GM11168 (cell line): ENCODE measurements around the gene A3GALT2.

Experiments
- in situ Hi-C: fragments of 300-500 bp; cut with MboI; formaldehyde crosslinking; loops from one replicate; pipeline ENCODE4 v1.12.0; 2022; ENCODE audit warnings: low sequenced_read_pairs; ENCODE audit not compliant: unreplicated experiment

The A3GALT2 gene

DNA sequence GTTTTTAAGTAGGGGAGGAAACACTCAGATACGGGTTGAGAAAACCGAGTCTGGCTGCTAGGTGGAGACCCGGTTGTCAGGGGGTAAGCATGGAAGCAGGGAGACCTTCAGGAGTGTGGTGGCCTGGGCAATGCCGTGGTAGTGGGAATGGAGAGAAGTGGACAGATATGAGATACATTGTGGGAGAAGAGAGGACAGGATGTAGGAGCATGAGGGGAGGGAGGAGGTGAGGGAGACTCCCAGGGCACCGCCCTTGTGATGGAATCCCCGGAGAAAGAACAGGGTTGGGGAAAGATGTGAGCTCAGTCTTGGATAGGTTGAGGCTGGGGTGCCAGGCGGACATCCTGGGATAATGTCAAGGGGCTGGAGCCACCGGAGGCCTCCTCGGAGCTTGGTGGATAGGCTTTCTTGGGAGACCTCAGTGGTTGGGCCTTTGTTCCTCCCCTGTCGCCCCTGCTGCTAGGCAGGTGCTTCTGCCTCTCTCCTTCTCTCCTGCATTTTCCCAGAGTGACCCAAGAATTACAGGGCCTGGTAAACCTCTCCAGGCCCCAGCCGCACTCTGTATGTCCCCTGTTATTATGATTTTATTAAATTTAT is 43.3 kb downstream of the A3GALT2 start:
- in situ Hi-C loops, result loop anchor here (25.0 kb wide), 1 partner anchor 185 kb away; the partner anchor contains the start of gene ZSCAN20

DNA sequence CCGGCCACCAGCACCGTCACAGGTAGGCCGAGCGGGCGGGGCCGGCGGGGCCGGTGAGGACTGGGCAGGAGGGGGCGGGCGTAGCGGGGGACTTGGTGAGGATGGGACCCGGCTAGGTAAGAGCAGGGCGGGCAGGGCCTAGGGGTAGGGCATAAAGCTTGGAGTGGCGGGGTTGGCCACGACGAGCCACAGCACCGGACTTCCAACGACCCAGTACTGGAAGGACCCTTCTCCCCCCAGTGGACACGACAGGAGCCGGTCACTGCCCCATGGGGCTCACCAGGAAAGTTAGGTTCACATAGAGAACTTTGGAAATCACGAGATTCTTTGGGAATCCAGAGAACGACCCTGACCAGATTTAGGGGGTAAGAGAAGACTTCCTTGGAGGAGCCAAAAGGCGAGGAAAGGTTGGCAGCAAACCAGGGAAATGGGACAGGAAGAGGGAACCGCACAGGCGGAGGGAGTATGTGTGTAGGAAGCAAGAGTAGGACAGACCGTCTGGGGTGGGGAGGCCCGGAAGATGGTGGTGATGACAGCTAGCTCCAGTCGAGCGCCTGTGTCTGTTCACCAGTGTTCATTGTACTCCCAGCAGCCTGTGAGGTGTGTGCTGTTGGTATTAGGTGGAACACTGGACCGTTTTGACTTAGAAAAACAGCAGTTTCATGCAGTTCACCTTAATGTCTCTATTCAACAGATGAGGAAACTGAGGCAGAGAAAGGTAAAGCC is 44.2 kb downstream of the A3GALT2 start:
- in situ Hi-C loops, result loop anchor here (25.0 kb wide), 1 partner anchor 186 kb away; the partner anchor contains the start of gene ZSCAN20

DNA sequence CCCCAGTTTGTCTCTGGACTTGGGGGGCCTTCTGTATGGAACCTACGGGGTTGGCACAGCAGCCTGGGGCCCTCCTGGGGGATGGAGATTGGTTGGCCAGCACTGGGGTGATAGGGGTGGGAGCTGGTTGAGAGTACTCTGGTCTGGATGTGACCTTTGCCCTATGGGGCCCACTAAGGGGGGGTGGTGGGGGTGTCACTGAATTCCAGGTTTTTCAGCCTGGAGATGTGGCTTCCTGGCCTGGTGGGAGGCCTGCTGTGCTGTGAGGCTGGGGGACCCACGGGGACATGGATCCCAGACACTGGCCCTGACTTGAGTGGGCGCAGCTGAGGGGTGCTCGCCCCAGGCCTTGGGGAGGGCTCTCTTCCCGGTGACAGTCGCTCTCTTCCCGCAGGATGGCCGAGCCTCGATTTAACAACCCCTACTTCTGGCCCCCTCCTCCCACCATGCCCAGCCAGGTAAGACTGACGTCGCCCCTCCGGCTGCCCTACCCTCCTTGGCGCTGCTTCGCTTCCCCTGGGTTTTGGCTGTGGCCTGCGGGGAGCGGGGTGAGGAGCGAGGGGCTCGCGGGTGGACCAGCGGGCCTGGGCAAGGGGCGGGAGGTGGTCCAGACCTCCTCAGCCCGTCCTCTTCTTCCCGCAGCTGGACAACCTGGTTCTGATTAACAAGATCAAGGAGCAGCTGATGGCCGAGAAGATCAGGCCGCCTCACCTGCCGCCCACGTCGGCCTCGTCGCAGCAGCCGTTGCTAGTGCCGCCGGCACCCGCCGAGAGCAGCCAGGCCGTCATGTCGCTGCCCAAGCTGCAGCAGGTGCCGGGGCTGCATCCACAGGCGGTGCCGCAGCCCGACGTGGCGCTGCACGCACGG is 45.0 kb downstream of the A3GALT2 start:
- in situ Hi-C loops, result loop anchor here (25.0 kb wide), 1 partner anchor 186 kb away; the partner anchor contains the start of gene ZSCAN20

DNA sequence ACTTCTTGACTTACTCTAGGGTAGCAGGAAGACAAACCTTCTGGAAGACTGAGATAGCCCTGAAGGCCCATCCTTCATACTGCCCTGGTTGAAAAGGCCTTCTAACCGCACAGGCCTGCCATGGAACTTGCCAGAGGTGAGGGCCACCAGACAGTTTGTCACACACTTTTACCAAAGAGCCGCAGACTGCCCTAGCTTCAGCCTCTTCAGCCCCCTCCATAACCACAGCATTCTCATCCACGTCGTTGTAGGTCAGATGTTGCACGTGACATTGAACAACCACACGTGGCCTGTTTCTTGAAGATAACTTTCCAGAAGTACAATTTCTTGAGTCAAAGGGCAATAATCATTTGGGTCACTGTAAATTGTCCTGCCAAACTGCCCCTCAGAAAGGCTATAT is 45.7 kb downstream of the A3GALT2 start:
- in situ Hi-C loops, result loop anchor here (25.0 kb wide), 1 partner anchor 187 kb away; the partner anchor contains the start of gene ZSCAN20

DNA sequence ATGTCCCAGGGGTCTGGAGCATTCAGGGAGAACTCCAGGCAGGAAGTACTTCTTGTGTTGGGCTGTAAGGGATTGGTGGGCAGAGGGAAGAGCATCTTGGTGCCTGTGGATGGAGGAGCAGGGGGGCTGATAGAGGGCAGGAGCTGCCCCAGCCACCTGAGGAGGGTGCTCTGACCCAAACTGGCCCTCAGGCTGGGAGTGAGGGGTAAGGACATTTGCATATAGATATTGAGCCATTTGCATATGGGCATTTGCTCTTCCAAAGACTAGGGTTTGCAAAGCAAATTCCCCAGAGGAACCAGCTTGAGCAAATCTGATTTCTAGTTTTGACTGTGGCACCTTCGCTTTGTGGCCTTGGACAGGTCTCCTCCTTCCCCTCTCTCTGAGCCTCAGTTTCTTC is 46.5 kb downstream of the A3GALT2 start:
- in situ Hi-C loops, result no loop called here

DNA sequence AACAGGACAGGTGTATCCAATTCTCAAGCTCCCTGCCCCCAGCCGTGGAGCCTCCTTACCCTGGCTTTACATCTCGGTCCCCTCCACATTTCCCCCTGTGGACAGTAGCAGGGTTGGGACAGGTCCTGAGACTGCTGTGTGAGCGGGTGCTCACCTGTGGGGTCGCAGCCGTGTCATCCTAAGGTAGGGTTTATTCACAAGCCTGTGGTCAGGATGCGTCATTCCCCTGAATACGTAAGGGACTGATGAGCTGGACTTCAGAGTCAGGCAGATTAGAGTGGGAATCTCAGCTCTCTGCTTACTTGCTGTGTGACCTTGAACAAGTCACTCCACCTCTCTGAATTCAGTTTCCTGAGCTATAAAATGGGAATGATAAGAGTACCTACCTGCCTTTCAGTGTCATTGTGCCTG is 46.9 kb downstream of the A3GALT2 start:
- in situ Hi-C loops, result no loop called here

DNA sequence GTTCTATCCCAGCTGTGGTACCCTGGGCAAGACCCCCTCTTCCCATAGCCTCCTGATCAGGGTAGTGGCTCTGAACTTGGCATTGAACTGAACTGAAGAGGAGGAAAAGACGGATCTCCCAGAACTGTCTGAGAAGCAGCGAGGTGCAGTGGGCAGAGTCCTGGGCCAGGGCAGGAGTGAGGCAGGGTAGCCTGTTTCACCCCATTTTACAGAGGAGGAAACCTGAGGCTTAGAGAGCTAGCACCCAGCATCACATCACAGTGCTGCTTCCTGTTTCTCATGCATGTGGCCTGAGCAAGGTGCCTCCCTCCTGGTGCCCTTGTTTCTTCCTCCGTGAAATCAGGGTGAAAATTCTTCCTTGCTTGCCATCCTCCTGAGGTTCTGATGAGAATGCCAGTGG is 47.5 kb downstream of the A3GALT2 start:
- in situ Hi-C loops, result no loop called here

DNA sequence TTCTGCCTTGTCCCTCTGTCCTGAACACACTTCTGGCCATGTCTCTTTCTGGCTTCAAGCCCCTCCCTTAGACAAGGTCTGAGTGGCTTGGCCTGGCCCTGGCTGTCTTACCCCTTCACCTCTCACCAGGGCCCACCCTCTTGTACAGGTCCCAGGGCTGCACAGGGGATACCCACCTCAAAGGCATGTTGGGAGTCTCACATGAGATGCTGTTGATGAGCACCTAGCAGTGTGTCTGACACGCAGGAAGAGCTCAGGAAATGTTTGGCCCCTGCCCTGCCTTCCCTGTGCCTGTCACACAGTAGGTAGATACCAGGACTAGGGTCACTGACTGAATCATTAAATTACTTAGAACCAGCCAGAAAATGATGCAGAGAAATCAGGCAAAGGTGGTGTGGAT is 48.0 kb downstream of the A3GALT2 start:
- in situ Hi-C loops, result no loop called here

DNA sequence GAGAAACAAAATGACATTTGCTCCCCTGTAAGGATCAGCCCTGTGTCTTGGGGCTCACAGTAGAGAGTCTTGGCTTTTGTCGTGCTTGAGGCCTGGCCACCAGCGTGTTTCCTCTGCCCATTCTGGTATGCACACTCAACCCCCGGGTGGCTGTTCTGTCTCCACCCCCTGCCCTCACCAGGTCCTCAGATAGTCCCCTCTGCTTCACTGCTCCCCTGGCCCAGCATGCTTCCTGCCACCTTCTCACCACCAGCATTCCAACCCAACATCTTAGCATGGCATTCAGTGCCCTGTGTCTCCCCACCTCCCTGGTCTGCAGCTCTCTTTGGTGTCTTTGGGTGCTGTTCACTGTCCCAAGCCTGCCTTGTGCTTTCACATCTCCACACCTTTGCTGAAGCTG is 48.4 kb downstream of the A3GALT2 start:
- in situ Hi-C loops, result no loop called here

DNA sequence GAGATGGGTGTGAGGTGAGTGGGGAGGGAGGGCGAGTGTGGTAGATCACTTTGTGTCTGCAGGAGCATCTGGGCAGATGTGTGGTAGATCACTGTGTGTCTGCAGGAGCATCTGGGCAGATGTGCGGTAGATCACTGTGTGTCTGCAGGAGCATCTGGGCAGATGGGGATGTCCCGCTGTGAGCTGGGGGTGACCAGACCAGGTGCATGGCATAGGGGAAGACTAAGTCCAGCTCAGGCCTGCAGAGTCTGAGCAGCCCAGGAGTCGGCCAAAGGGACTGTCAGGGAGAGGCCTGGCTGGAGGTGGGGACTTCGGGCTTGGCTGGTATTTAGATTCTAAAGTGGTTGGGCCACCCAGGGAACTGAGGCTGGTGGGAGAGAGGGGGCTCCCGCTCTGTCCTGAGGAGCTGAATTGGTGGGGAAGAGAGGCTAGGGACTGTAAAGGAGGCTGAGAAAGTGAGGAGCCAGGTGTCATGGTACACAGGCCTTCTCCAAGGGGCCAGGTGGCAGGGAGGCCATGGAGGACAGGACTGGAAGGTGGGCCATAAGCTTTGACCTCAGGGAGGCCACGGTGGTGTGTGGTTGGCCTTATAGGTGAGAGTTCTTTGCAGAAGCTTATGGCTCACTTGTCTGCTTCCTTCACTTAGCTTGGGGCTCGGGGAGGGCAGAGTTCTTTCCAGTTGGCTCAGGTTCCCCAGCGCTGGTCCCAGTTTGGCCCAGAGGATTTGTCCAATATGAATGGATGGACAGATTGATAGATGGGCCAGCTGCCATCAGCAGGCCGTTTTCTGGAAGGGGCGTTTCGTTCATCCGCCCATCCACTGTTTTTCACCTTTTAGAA is 49.0 kb downstream of the A3GALT2 start:
- in situ Hi-C loops, result no loop called here

DNA sequence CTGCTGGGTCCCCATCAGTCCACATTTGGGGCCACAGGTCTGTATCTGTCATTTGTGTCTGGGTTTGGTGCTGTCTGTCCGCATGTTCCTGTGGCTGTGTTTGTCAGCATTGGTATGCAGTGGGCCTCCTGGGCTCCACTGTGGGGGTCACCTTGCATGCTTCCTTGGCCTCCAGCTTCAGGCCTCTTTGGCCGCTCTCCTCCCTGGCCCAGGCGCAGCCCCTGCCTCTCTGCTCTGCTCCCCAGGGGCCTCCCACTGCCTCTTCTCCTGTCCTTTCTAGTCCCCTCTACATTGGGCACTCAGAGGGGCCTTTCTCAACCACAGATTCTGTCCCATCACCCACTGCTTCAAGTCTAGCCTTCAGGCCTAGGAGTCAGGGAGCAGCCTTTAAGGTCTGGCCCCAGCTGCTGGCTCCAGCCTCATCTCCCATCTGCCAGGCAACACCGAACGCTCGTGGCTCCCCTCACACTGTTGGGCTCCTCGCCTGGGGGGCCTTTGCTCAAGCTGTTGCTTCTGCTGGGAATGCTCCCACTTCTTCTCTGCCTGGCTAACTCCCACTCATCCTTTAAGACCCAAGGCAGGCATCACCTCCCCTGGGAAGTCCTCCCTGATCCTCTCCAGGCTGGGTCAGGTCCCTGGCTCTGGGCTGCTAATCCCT is 50.0 kb downstream of the A3GALT2 start:
- in situ Hi-C loops, result no loop called here

DNA sequence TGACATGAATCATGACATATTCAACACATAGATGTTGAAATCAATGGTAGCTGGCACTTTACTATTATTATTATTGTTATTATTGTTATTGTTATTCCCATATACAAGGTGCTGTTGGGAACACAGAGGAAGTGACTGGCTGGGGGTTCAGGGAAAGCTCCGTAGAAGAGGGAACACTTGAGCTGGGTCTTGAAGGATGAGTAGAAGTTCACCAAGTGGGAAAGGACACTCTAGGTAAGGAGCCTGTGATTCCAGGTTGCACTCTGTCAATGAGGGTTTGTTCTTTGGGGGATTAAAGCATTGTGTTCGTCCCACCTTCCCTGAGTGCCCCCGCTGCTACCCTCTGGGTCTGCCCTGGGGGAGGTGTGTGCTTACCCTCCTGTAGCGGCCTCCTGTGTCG is 50.5 kb downstream of the A3GALT2 start:
- in situ Hi-C loops, result no loop called here

DNA sequence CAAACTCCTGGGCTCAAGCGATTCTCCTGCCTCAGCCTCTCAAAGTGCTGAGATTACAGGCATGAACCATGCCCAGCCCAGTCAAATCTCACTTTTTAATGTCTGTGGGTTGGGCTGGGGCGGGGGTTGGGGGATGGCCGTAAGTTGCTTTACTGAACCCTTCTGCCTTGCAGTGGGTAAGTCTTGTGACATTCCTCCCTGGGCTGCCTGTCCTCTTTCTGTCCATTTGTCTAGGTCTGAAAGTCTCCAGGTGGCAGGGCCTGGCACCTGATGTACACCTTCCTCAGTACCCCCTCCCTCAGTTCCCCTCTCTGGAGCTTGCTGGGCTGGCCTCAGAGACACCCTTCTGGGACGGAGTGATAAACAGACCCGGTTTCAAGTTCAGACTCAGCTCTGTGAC is 51.3 kb downstream of the A3GALT2 start:
- in situ Hi-C loops, result no loop called here

DNA sequence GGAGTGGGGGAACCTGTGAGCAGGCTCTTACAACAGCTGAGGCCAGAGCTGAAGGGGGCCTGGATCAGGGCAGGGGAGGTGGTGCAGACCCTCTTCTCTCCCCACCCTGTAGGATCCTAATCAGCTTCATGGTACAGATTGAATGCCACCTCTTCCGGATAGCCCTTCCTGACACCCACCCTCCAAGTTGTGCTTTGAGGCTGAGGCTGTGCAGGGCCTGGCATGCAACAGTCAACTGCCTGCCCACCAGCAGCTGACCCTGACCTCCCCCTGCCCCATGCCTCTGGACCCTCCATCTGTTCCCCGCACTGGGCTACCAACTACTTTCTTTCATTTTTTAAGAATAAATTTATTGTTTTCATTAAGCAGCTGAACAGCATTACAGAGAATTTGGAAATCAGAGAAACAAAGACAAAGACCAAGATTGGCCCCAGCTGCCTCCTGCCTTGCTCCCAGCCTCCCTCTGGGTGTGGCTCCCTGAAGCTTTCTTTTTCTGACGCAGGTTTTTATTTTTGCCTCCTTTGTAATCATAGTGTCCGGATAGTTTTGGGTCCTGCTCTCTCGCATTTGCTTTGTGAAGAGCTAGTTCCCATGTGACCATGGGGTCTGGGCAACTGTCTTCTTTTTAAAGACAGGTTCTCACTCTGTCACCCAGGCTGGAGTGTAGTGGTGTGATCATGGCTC is 51.8 kb downstream of the A3GALT2 start:
- in situ Hi-C loops, result no loop called here

DNA sequence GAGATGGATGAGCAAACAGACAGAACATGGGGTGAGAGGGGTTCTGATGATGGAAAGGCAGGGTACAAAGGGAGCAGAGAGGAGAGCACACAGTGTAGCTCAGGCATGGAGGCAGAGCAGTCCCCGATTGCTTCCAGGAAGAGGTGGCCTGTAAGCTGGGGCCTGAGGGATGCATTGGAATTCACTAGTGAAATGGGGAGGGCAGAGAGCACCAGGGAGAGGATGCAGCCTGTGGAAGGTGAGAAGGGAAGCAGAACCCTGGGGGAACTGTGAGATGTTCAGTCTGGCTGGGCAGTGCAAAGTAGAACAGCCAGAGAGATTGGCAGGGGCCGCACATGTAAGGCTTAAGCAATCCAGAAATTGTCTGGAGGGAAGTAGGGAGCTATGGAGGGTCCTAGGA is 52.4 kb downstream of the A3GALT2 start:
- in situ Hi-C loops, result no loop called here

DNA sequence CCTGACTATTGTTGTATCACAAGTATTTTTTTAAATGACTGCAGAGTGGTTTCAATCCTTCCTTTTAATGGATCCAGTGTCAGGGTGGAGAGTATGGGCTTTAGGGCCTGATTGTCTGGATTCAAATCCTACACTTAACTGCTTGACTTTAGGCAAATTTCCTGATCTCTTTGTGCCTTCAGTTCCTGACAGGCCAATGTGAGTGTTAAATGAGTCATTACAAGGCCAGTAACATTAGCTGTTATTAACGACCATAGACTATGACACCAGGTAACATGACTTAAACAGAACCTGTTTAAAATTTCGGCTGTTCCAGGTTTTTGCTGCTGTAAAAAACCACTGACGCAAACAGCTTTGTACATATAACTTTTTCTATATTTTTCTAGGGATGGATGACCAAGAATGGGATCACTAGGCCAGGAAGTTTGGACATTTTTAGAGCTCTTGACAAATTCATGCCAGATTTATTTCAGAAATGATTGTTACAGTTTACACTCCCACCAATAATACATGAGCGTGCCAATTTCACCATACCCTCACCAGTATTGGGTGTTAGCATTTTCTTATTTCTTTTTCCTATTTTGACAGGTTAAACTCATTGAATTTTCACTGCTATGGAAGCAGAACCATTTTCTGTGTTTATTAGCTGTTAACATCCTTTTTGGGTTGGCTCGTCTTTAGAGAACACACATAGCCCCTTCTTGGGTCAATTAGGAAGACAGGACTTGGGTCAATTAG is 53.3 kb downstream of the A3GALT2 start:
- in situ Hi-C loops, result no loop called here

DNA sequence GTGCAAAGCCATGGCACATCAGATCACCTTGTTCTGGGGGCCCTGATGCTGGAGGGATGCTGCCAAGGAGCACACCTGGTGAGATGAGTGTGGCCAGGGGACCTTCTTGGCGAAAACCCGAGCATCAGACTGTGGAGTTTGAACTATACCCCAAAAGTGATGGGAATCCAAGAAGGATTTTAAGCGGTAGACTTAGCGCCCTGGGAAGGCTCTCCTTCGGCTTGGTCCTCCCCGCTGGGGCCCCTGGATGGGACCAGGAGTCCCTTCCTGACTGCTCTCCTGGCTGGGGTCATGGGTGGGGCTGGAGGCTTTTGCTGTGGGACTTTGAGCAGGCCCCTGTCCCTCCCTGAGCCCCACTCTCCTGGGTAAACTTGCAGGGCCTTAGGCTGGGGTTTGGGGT is 54.1 kb downstream of the A3GALT2 start:
- in situ Hi-C loops, result no loop called here
